GM04503 (cell line): Measurements from ENCODE around the gene TENT5C.
A peak's percentile ranks its signal among the peaks of the same experiment; 100 is the strongest.

Source experiments
- DNase-seq: peaks from one replicate; pipeline ENCODE4 v3.0.0-alpha.2; 2012; ENCODE audit warnings: low read depth

TENT5C gene

DNA sequence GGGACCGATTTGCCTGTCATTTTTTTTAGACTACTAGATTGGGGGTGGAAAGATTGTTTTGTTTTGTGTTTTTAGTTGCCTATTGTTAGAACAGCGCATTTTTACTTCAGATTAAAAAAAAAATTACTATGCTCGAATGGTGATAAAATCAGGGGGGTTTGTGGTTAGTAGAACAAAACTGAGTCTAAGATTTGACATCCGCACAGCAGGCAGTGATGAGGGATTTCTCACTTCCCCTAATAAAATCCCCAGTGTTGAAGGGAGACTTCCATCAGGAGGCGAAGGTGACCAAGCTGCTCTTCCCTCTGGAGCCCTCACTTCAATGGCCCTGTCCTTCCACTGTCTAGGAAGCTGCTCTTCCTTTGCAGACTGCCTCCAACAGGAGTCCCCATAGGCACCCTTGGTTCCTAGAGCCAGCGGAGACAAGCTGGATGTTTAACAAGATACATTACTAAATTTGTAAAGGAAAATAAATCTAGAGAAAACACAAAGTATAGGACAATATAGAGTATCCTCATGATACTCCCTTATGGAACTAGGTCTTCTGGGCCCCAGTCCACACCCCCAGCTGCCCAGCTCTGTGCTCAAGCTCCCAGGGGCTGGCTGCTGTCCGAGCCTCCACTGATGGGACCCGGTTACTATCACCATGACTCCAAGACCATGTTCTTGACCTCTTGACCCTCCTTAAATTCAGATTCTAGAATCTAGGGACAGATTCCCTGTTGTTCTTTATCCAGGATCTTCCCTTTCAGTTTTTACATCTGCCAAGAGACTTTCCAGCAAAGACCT lies 31.0 kb downstream of the TENT5C start:
- DNase-seq = no peak

- no peak for DNase-seq
Measured at GRCh38 chr1:117638141-117638540, 32.3 kb downstream of the TENT5C start.

DNA sequence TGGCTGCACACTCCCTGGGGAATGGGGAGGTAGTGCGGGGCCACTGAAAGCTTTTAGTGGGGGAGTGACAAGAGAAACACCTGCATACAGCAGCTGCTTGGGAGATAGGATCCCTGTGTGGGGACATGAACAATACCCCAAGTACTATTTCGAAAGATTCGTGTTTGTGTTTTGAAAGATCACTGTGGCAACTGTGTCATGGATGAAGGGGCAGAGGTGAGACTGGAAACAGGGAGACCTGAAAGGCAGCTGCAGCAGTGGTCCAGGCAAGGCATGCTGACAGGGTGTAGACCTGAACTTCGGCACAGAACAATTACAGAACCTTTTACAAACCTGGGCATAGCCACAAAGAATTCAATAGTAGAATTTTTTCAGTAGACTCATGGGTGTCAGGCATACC lies 32.9 kb downstream of the TENT5C start:
- no peak for DNase-seq

DNA sequence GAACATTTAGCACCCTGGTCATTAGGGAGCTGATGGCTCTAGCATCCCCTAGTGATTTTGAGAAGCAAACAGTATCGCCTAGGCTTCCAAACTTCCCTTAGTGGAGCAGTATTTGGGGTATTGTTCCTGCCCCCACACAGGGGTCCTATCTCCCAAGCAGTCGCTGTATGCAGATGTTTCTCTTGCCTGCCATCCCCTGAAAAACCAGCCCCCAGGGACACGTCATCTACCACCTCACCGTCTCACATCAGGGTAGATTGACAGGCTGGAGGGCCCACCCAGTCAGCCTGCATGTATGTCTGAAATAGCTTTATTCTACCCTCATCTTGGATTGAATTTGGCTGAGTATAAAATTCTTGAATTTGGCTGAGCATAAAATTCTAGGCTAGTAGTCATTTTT lies 33.9 kb downstream of the TENT5C start:
- no peak for DNase-seq

GRCh38 chr1:117641536-117641935 lies 35.7 kb downstream of the TENT5C start:
- no peak for DNase-seq

- no peak for DNase-seq
Measured at GRCh38 chr1:117642963-117643362, 37.1 kb downstream of the TENT5C start.

- no peak for DNase-seq
Measured at GRCh38 chr1:117643601-117644000, 37.8 kb downstream of the TENT5C start.

DNA sequence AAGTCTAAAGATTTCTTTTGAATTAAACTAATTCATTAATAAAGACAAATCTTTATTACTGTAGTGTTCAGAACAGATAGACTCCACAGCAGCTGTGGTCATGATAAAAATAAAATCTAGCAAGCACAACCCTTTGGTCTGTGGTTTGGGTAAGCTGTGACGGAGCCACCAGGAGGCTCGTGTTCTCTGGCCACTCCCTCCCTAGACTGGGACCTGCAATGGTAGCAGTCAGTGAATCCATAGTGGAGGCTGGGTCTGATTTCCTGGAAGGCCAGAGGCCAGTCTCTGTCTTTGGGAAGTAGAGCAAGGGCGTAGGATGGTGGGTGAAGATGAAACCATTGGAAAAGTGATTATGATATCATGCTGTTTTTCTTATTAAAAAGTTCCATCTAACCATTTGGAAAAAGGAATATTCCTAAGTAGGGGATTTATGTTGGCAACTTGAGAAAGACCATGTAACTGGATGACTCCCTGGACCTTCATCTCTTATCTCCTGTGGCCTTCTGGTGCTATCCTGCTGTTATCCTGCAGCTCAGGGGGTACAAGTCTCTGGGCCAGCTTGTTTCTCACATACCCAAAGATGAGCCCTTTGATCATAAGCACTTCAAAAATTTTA lies 39.0 kb downstream of the TENT5C start:
- DNase-seq = no peak

- no peak for DNase-seq
Measured at GRCh38 chr1:117645343-117645742, 39.5 kb downstream of the TENT5C start.

GRCh38 chr1:117646007-117646811 lies 40.4 kb downstream of the TENT5C start:
- DNase-seq = no peak

DNA sequence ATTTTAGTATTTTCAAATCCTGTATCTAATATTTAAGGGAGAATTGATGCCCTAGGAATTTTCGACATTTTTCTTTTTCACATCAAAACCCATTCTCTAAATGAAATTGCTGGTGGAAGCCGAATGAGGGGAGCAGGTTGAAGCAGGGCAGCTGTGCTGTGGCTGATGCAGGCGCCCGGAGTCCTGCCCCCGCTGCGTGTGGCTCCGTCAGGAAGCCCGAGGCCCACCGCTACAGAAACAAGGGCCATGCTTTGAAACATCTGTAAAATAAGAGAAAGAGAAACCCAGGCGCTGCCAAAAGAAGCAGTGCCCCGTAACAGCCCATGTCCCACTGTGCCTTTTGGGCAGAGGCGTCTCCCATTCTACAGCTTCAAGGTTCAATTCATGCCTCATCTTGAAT lies 41.1 kb downstream of the TENT5C start:
- DNase-seq = no peak

GRCh38 chr1:117648015-117648414 lies 42.2 kb downstream of the TENT5C start:
- no peak for DNase-seq

- no peak for DNase-seq
Measured at GRCh38 chr1:117650840-117651568, 45.2 kb downstream of the TENT5C start.

DNA sequence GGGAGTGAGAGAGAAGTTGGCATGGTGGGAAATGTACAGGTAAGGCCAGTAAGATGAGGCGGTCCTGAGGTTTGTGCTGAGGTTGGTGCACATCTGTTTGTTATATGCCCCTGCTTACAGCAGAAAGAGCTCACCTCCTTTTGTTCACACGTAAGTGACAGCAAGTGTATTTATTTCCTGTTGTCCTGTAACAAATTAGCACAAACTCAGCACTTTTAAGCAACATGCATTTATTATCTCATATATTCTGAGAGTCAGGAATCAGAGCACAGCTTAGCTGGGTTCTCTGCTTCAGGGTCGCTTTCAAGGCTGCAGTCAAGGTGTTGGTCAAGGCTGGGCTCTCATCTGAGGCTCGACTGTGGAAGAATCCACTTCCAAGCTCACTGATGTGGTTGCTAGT lies 45.8 kb downstream of the TENT5C start:
- no peak for DNase-seq

DNA sequence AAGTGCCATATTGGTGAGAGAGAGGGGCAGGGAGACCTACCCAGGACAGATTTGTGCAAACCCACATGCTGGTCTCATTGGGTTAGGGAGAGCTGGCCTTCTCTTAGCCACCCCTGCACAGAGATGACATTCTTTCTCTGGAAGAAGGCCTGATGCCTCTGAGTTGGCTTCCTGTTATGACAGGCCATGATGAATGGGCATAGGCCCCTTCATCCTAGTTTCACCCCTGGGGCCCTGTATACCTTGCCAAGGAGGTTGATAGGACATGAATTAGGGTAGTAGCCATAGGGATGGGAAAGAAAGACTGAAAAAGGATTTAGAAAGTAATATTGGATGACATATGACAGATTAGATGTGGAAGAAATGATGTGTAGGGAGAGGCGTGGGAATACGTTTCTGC lies 46.6 kb downstream of the TENT5C start:
- no peak for DNase-seq

GRCh38 chr1:117653195-117653594 lies 47.3 kb downstream of the TENT5C start:
- DNase-seq = no peak

DNA sequence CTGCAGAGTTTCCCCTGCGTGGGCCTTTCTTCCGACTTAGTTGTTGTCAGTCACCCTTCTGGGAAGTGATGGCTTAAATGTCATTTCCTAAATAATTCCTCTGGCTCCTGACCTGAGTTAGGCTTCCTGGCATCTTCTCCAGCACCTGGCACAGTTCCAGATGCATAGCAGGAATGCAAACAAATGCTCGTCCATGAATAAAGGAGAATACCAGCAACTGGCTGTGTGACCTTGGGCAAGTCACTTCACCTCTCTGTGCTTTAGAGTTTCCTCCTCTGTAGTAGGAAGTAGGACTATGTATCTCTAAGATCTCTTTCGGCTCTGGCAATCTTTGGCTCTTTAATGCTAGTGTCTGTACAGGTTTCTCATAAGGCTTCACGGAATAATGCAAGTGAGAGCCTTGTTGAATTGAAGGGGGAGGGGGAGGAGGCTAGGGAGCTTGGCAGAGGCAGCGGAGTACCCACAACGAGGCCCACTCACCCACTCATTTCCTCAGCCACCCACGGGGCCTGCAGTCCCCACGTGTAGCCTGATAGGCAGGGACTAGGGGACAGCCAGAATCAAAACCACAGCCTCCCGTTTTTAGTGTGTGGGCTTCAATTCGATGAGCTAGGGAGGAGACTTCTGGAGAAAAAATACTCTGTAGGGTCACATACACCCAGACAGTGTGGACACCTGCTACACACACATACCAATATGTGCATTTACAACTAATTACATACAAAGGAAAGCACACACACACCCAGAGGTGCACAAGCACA lies 48.1 kb downstream of the TENT5C start:
- DNase-seq = no peak

DNA sequence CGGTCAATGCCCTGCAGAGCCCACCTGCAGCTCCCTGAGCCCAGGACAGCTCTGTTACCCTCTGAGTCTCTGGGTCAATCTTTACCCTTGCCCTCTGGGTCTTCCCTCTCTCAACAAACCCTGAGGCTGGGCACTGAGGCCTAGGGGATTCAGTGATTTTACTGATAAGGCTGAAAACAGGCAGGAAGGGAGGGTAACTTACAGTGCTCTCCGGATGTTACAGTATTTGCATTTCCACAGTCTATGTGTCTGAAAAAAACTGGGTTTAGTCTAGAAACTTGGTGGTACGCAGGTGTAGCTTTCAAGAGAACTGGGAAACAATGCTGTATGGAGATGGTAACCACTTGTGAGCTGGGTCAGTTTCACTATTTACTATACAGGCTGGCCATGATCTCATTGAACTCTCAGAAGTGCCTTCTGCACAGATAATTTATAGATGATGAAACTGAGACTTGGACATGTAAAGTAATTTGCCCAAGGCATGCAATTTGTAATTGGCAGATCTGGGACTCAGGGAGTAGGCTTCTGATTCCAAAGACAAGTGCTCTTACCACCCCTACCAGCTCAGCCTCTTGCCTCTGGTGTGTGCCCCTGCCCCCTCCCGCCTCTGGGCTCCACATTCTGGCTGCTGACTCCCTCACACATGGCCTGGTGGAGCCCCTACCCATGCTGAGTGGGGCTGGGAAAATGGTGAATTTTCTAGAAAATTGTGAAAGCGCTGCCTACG lies 48.8 kb downstream of the TENT5C start:
- DNase-seq = no peak

DNA sequence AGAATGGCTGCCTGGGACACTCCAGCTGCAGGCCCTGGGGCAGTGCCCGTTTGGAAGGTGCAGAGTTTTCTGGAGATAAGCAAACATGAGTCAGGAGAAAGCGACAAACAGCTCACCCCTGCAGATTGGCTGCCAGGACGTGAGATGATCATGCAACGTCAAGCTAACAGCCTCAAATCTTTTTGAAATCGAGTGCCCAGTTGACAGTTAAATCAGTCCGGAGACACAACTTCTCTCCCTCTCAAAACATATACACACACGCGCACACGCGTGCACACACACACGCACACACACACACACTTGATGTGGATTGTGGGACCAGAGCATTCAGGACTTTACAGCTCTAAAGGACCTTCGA lies 49.4 kb downstream of the TENT5C start:
- no peak for DNase-seq

DNA sequence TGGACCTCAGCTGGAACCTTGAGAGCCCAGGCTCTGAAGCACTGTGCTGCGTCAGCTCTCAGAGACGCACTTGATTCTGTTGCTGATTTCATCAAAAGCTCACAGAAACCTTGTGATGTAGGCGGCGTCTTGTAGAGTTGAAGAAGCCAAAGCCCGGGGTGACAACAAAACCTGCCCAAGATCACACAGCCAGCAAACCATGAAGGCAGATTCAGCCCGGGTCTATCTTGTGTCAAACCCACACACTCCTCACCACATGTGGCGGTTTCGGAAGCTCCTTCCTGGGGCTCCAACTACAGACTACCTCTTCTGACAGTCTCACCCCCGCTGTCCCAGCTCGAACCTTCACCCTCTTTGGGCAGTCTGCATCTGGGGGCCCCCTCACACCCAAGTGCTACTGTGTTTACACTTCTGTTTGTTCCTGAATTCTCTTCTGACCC lies 50.4 kb downstream of the TENT5C start:
- no peak for DNase-seq

- DNase-seq = peak; percentile 46
Measured at GRCh38 chr1:117657031-117657430, 51.2 kb downstream of the TENT5C start.
